Testis (tissue), 3 donors: ENCODE data around the gene CNKSR2. TPM values are rescaled to one million over a fixed set of nuclear protein-coding genes. Genes with fewer than 3 reads are reported as not detected.
A peak's percentile ranks its signal among the peaks of the same experiment; 100 is the strongest.

Source experiments
- DNase-seq: peaks from one replicate; pipeline ENCODE4 v3.0.0-alpha.2; 2019
- H3K27ac ChIP-seq, 2 donors: fragments of 200-600 bp; sonication (generic); one replicate each; pipeline ENCODE4 v1.5.1; 2019
- H3K27me3 ChIP-seq: fragments of 200-600 bp; sonication (generic); one replicate; pipeline ENCODE4 v1.5.1; 2019
- H3K36me3 ChIP-seq: fragments of 200-600 bp; sonication (generic); one replicate; pipeline ENCODE4 v1.5.1; 2017; ENCODE audit warnings: low read depth; ENCODE audit errors: missing control alignments
- H3K4me1 ChIP-seq: fragments of 200-600 bp; sonication (generic); one replicate; pipeline ENCODE4 v1.5.1; 2019
- H3K4me3 ChIP-seq, 2 donors: fragments of 200-600 bp; sonication (generic); one replicate each; pipeline ENCODE4 v1.5.1; 2017 to 2019
- H3K9me3 ChIP-seq: fragments of 200-600 bp; sonication (generic); one replicate; pipeline ENCODE4 v1.5.1; 2017
- CTCF ChIP-seq, 3 experiments: fragments of 450-650 bp in 2 of 3; fragments of 200-600 bp in 1 of 3; sonication (generic) in 1 of 3; IDR thresholded peaks; one replicate each; pipeline ENCODE4 v1.5.1; 2016 to 2019; ENCODE audit warnings: antibody characterized with exemption in 3 of 3, mild to moderate bottlenecking in 2 of 3, moderate library complexity in 1 of 3
- POLR2A ChIP-seq: fragments of 450-650 bp; IDR thresholded peaks from one replicate; pipeline ENCODE4 v1.6.1; 2017; ENCODE audit warnings: antibody characterized with exemption, mild to moderate bottlenecking, moderate library complexity
- WGBS, 2 donors: methylation state at CpG; one replicate each; pipeline ENCODE4 v1.1.5; 2018; 5-methylcytosine and 5-hydroxymethylcytosine counted together
- intact Hi-C: fragments of 100-400 bp; cut with DNase I; formaldehyde crosslinking; loops from one replicate; pipeline ENCODE4 v1.15.1; 2023; ENCODE audit warnings: low total_unique reads
- polyA plus RNA-seq: library from polyadenylated mRNA; stranded (reverse); fragments of 350-450 nt; fragmentation: Illumina TruSeq; extraction: RNeasy Lipid Tissue Mini Kit (QIAGEN cat#74804); gene quantifications from one replicate; pipeline ENCODE4 v1.2.3, GENCODE V29; 2014; ENCODE audit warnings: low read depth, low replicate concordance; ENCODE audit not compliant: insufficient read depth
- total RNA-seq, 2 donors: library from RNA; depleted of rRNA; stranded (reverse); fragments of >200 nt; gene quantifications; one replicate each; pipeline ENCODE4 v1.2.3, GENCODE V29; 2016

The CNKSR2 gene
- total and polyA plus RNA-seq, 3 donors from 2014 or later: 2.1 to 17.3 (median 13.2) TPM

- intact Hi-C loops: no loop called here
- Histone ChIP-seq H3K9me3 (no peaks in the 10 kb centered on the region), H3K4me3 (no peak overlapping the region), H3K27me3 (no peaks in the 10 kb centered on the region), H3K27ac (no peak overlapping the region), H3K36me3 (no peaks in the 10 kb centered on the region), H3K4me1 (no peaks in the 10 kb centered on the region)
- TF ChIP-seq CTCF (IDR thresholded peaks at IDR 0.05): no peak
- no peak for TF ChIP-seq POLR2A
- WGBS, 2 donors: 58 to 75% methylated on average over 3 of the region's 3 CpGs
- no peak for DNase-seq
Measured at GRCh38 chrX:21645886-21646285, 271.7 kb downstream of the CNKSR2 start.

DNA sequence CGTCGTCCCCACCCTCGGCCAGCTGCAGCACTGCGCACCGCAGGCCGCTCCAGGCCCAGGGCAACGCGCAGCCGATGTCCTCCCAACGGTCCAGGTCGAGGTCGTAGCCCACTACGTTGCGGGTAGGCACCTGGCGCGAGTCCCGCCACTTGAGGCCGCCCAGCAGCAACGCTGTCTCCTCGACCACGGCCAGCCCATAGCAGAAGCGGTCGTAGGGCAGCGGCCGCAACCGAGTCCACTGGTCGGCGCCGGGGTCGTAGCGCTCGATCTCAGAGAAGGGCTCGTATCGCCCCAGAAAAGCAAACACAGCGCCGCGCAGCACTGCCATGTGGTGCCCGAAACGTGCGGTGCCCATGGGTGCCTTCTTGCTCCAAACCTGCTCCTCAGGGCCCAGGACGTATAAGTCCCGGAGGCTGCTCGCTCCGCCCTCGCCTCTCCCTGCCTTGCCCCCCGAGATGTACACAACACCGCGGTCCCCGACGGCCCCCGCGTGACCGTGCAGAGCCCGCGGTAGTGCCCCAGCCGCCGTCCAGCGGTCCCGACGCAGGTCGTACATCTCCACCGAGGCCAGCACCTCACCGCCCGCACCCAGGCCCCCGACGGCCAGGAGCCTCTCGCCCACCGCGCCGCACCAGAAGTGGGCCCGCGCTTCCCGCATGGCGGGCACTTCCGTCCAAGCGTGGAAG lies 281.8 kb downstream of the CNKSR2 start:
- Histone ChIP-seq H3K9me3 (no peaks in the 10 kb centered on the region), H3K27me3 (no peaks in the 10 kb centered on the region), H3K36me3 (no peaks in the 10 kb centered on the region), H3K4me3 (peak overlapping the region; percentile 15 to 26), H3K27ac (no peak overlapping the region), H3K4me1 (no peaks in the 10 kb centered on the region)
- intact Hi-C loops: no loop called here
- TF ChIP-seq POLR2A: no peak
- no peak for TF ChIP-seq CTCF (IDR thresholded peaks at IDR 0.05)
- 4% methylated on average over 41 of the region's 76 CpGs; no CpG with 5 or more reads in 1 of the 2 donors for WGBS, 2 donors
- DNase-seq: peak; percentile 18

DNA sequence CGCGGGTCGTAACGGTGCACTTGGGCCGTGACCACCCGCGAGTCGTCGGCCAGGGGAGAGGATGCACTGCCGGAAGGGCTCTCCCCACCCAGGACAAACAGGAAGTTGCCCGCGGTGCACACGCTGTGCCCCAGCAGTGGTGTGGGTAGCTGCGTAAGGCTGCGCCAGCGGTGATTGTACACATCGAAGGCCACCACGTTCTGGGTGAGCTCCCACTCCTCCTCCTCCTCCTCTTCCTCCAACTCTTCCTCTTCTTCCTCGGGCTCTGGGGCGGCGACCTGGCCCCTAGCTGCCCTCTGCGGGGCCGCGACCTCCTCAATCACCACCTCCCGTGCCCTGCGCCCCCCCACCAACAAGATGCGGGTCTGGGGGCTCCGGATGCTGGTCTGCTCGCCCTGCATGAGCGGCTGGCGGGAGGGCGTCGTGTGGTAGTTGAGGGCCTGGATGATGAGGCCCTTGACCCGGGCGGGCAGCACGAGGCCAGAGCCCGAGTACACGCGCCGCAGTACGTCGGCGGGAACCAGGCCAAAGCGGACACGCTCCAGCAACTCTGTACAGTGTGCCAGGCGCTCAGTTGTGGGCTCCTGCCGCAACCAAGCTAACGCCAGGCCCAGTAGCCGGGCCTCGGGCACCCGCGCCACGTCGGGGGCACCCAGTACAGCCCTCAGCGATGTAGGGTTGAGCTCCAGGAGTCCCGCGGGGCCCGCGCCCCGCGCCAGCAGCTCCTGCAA lies 282.5 kb downstream of the CNKSR2 start:
- peak overlapping the region in 1 of 2 donors; percentile 26 for H3K4me3 ChIP-seq
- WGBS, 2 donors: 53% methylated on average over 31 of the region's 61 CpGs; no CpG with 5 or more reads in 1 of the 2 donors
- no peaks in the 10 kb centered on the region for H3K36me3 ChIP-seq
- H3K4me1 ChIP-seq: no peaks in the 10 kb centered on the region
- intact Hi-C loops: no loop called here
- H3K27ac ChIP-seq: no peak overlapping the region
- H3K9me3 ChIP-seq: no peaks in the 10 kb centered on the region
- TF ChIP-seq POLR2A: no peak
- no peak for TF ChIP-seq CTCF (IDR thresholded peaks at IDR 0.05)
- H3K27me3 ChIP-seq: no peaks in the 10 kb centered on the region
- DNase-seq: no peak

- Histone ChIP-seq H3K27me3 (no peaks in the 10 kb centered on the region), H3K9me3 (no peaks in the 10 kb centered on the region), H3K4me3 (peak overlapping the region in 1 of 2 donors; percentile 38), H3K4me1 (no peaks in the 10 kb centered on the region), H3K27ac (no peak overlapping the region), H3K36me3 (no peaks in the 10 kb centered on the region)
- TF ChIP-seq POLR2A: no peak
- TF ChIP-seq CTCF (IDR thresholded peaks at IDR 0.05): no peak
- DNase-seq: no peak
- intact Hi-C loops: no loop called here
- WGBS, 2 donors: 52% methylated on average over 29 of the region's 57 CpGs; no CpG with 5 or more reads in 1 of the 2 donors
Measured at GRCh38 chrX:21657318-21658151, 283.3 kb downstream of the CNKSR2 start.
